ENCODE measurements around the gene ACOXL. TPM values are rescaled to one million over a fixed set of nuclear protein-coding genes. Genes with fewer than 3 reads are reported as not detected.
"Not testable (repeated sequence)": the region's sequence is repeated elsewhere in the genome, so short reads cannot be mapped to it uniquely, and the experiment has no call there.

The ACOXL gene
- 1.0 and 1.2 TPM in 2 replicates for total RNA-seq

DNA sequence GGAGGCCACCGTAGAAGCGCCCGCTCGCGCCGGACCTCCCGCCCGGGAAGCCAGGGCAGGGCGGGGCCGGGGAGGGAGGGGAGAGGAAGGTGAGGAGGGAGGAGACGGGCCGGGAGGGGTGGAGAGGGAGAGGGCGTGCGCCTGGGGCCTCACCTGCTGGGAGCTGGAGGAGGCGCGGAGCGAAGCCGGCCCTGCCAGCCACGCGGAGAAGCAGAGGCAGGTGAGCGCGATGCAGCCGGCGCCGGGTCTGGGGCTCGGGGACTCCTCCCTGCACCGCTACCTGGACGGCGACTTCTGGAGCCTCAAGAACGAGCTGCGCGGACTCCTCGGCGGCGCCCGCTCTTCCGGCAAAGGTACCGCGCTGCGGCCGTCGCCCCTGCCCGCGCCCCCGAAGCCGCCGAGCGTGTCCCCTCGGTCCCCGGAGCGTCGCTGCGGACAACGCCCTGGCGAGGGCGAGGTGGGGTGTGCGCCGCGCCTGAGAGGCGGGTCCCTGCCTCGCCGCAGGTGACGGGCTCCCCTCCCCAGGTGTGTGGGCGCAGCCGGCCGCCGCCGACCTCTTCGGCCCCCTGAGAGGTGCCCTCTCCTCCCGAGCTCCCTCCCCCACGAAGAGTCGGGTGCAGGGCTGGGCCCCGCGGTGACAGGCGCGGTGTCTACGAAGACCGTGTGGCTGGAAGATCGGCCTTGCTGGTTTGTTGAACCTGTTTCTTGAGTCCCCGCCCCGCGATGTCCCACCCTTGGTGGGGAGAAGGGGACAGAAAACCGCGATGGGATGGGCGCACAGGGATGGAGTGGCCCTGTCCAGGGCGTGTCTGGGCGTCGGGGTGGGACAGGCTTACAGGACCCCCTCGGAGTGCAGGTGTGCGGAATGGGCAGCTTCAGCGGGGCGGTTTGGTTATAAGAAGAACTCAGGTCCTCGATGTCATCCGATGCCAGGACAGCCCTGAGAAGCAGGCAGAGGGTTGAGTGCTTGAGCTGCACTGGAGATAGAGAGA is at the start of gene ACOXL:
Gene ACOXL, plus strand, starts transcription at position 152 of the 992 bp plus-strand sequence. CDS start 35,817 bp downstream, outside the sequence.
- intact Hi-C loops (cut with micrococcal nuclease): loop anchor here (2.0 kb wide), 1 partner anchor 16 kb away; no protein-coding TSS in a partner anchor

DNA sequence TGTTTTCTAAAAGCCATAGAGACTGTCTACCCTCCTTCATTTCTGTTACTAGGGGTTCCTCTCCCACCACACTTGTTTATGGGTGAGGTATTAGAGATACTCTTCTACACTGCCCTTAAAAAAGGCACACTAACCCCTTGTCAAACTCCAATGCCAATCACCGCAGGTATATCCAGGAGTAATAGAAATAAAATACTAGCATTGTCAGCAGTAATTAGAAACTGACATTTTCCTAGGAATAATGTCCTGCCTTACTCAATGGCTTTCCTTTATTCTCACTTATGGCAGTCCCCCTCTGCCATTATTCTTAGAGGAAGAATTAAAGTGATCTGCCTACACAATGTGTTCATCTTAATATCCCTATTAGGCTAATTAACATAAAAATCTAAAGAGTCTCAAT is 49.5 kb upstream of the ACOXL start:
- intact Hi-C loops (cut with micrococcal nuclease): no loop called here

DNA sequence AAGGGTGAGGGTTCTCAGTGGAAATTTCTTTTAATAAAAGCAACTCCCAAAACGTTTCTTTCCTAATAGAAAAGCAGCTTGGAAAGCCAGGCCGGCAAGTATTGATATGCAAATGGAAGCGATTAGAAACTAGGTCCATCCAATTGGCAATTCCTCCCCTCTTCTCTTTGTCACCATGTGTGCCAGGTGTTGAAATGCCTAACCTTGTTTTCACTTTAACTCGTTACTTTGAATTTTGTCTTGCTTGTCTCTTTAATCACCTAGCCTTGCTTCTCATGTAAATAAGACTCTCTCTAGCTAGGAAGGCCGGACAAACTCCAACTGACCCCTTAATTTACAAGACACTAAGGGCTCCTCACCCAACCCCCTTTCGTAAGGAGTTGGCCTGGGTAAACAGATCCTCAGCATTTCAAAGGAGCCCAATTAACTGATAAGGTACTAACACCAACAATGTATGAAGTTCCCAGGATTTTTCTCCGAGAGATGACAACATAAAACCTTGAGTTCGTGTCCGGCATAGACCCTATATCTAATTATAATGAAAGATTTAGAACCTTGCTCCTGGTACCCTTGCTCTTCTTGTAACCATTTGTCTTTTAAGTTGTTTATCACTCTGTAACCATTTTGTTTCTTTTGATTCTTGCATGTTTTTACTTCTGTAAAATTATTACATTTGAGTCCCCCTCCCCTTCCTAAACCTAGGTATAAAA is 44.4 kb upstream of the ACOXL start:
- intact Hi-C loops (cut with micrococcal nuclease): not testable (repeated sequence)

DNA sequence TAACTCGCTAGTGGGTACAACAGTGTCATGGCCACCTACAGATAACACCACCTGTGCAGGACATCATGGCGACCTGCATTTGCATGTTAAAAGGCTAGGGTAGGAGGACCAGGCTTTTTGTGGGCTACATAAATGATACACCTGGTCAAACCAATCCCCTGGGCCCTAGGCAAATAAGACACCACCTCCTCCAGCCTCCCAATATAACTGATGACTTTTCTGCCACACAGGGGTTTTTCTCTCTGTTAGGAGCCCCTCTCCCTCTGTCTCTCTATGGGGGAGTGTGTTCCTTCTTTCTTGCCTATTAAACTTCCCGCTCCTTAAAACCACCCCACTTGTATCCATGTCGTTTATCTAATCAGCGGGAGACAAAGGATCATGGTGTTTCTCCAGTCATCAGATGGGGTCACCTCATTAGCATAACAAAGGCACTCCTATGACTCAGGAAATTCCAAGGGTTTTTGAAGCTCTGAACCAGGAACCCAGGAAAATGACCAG is 43.7 kb upstream of the ACOXL start:
- intact Hi-C loops (cut with micrococcal nuclease): no loop called here

DNA sequence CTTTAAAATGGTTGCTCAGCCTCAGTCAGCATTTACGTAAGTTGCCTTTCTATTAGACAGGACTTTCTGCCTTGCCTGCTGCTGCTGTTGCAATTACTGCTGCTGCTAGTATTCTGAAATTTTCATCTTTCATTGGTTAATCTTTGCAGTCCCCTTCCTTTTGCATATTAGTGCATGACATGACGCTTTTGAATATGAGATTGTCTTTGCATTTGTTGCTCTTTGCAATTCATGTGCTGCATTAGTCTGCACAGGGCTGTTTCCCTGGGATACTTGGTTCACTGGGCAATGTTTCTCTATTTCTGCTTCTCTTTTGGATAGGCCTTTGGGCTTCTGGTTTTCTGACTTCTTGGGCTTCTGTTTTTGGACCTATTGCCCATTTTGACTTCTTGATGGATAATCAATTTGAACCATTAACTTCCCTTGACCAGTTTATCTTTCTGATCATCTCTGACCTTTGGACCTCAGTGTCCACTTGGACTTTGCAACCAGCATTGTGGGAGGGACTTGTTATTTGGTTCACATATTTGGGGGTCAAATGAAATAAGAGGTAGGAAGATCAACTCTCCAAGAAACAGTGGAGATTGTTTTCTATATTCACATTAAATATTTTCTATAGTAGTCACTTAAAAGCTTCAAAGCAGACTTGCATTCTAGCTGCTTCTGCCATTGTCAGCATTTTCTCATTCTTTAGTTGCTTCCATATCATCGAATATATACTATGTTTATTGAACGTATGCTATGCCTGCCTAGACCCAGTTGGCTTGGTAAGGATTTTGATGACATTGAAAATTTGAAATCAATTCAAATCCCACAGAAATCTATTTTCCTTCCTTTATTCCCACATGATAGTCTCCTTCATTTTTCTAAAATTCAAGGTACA is 42.0 kb upstream of the ACOXL start:
- intact Hi-C loops (cut with micrococcal nuclease): no loop called here

DNA sequence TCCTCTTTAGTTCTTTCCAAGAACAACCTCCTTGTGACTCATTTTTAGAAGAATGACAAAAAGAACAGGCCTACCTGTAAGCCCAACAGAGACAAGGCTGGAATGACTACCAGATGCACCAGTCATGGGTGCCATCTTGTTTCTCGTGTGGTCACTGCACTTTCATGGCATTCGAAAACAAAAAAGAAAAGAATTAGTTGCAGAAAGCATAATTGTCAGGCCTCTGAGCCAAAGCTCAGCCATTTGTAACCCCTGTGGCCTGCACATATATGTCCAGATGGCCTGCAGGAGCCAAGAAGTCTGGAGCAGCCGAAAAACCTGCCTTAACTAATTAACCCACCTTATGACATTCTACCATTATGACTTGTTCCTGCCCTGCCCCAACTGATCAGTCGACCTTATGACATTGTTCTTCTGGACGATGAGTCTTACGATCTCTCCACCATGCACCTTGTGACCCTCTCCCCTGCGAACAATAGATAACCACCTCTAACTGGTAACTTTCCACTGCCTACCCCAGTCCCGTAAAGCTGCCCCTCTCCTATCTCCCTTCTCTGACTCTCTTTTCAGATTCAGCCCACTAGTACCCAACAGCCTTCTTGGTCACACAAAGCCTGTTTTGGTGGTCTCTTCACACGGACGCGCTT is 40.6 kb upstream of the ACOXL start:
- intact Hi-C loops (cut with micrococcal nuclease): no loop called here

DNA sequence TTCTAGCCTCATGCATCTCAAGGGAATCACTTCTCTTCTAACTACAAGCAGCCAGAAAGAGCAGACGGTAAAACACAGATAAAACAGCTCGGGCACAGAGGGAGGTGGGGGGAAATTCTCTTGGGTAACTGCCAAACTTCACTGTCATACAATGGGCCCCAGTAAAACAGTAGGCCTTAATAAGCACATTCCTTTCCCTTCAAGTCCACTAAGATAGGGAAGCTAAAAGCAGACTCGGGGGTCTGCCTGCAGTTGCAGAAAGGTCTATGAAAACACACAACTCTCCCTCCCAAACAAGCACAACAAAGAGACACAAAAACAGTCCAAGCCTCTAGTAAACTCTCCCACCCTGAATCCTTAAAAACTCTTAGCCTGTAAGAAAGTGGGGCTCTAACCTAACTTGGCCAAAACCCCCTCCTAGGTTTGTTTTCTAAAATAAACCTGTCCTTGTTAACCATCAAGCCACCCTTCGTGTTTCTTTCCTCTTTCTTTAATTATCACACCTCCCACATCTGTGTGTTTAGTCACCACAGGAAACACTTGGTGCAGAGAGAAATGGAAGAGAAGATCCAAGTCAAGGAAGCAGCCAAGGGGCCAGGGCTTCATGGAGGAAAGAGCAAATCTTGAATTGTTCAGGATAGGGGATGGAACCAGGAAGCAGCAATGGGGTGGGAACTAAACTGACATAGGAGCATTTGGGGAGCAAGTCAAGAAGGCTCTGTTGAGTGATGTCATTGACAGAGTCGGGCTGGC is 37.1 kb upstream of the ACOXL start:
- intact Hi-C loops (cut with micrococcal nuclease): not testable (repeated sequence)

DNA sequence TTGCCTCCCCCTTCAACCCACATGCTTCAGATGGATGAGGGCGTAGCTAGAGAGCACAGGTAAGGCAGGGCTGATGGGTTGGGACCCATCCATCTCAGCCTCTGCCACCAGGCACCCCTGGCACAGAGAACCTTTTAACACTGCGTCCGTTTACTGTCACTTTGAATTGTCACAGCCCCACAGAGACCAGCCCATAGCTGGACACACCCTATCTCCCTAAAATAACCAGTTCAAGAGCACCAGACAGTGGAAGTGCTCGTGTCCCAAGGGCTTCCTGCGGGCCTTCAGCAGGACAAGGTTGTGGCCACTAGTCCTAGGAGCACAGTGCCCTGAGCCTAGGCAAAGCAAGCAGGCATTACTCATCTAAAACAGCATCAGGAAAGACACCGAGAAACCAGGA is 34.1 kb upstream of the ACOXL start:
- intact Hi-C loops (cut with micrococcal nuclease): not testable (repeated sequence)

DNA sequence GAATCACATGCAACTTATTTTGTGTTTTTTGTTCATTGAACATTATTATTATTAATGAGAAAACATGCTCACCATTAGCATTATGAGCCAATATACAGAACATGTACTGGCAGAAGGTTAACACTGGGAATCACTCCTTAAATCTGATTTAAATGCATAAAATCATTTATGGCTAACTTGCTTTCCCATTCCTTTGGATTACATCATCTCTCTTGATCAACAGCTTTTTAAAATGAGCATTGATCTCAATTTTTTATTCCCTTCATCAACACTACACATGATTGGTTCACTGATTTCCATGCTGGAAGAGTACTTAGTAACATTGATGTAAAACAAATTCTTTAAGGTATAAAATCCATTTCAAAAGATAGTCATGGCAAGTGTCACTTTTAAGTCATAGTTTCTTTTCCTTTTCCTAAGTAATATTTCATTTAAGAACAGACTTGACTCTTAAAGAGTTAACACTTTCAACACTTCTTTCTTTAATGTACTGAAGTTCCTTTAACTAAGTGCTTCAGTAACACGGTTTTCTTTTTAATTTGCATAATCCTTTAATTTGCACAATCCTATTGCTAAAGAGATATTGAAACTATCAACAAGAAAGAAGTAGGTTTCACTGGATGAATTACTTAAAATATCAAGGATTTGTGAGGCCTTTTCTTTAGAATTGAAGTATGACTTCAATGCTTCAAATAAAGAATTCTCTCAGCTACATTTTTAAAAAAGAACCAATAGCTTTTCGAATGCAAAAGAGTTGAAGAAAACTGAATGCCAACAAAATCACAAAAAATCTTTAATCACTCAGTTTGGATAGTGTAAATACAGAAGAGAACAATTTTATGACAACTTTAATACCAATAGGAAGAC is 29.6 kb upstream of the ACOXL start:
- intact Hi-C loops (cut with micrococcal nuclease): no loop called here

DNA sequence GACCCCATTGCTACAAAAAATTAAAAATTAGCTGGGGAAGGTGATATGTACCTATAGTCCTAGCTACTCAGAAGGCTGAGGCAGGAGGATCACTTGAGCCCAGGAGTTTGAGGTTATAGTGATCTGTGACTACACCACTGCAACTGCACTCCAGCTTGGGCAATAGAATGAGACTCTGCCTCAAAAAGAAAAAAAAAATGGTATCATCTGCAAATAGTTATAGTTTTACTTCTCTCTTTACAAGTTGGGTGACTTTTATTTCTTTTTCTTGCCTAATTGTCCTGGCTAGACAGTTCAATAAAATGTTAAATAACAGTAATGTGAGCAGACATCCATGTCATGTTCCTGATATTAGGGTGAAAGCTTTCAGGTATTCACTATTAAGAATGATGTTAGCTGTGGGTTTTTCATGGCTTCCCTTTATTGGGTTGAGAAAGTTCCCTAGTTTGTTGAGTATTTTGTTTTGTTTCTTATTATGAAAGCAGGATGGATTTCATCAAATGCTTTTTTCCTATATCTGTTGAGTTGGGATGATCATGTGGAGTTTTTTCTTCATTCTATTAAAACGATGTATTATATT is 24.9 kb upstream of the ACOXL start:
- intact Hi-C loops (cut with micrococcal nuclease): no loop called here

DNA sequence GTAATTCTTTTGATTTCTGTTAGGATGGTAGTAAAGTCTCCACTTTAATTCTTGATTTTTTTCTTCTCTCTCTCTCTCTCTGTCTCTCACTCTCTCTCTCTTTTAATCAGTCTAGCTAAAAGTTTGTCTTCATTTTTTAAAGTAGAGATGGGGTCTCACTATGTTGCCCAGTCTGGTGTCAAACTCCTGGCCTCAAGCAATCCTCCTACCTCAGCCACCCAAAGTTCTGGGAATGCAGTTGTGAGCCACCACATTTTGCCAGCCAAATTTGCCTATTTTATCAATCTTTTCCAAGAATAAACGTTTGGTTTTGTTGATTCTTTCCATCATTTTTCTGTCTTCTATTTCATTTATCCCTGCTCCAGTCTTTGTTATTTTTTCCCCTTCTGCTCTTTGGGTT is 23.9 kb upstream of the ACOXL start:
- intact Hi-C loops (cut with micrococcal nuclease): no loop called here

DNA sequence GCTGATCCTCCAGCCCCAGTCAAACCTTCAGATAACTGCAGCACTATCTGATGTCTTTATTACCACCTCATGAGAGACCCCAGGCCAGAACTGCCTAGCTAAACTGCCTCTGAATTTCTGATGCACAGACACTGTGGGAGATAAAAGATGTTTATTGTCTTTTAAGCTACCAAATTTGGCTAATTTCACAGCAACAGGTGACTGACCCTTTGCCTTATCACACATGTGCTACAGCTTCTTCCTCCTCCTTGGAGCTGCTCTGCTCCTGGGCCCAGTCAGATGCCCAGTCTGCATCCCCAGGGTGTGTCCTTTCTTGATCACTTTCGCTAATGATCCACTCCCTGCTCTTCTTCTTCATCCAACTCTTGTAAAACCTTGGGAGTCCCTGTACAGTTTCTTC is 19.6 kb upstream of the ACOXL start:
- intact Hi-C loops (cut with micrococcal nuclease): no loop called here

DNA sequence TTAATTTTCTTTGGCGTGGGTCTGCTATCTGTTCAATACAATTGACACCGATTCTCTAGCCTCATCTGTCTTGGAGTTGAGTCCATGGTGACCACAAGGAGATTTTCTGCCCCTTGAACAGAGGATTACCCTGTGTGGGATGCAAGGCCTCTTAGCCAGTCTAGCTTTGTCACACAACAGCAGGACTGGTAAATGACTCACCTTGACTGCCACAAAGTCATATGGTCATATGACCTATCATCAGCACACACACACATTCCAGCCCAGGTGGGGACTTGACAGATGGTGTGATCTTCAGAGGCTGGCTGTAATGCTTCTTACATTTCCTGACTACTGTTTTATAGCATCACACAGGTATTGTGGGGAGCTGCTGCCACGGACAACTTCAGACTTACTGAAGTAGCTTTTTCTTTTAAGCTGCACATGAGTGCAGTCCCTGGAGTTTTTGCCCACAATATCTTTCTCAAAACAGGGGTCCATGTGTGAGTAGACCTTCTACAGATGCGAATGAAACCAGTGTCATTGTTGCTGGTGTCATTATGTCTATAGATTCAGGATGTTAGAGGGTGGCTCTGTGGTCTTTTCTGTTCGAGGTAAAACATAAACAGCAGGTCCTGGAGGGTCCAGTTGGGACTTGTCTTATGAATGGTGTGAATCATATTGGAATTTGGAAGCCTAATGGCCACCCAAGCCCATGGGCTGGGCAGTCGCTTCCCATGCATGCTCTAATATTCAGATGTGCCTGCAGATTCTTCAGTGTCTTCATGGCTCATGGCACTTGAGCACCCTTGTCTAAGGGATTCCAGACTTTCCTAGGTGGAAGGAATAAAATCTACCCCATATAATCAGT is 18.6 kb upstream of the ACOXL start:
- intact Hi-C loops (cut with micrococcal nuclease): no loop called here

DNA sequence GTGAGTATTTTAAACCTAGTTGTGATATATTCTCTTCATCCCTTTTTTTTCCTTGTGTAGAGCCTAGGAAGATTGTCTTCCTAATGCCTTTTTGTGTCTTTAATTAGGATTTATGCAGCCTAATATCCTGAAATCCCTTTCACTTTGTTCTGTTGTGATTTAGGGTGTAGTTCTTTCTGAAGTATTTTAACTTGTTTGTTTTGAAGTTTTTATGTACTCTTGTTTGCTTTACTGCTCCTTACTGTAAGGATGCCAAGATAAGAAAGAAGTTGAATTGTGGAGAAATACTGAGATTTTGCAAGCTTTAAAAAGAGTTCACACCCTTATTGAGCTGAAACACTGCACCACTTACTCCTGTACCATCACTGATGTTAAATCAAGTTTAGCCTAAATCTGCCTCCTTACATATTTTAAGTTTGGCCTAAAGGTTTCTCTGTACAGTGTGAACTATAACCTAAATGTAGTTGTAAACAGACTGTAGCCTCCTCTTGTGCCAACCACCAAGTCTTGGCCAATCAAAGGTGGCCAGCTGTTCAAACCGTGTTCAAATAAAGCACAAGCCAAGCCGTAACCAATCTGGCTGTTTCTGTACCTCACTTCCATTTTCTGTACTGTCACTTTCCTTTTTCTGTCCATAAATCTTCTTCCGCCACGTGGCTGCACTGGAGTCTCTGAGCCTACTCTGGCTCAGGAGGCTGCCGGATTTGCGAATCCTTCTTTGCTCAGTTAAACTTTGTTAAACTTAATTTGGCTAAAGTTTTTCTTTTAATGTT is 17.7 kb upstream of the ACOXL start:
- intact Hi-C loops (cut with micrococcal nuclease): no loop called here

DNA sequence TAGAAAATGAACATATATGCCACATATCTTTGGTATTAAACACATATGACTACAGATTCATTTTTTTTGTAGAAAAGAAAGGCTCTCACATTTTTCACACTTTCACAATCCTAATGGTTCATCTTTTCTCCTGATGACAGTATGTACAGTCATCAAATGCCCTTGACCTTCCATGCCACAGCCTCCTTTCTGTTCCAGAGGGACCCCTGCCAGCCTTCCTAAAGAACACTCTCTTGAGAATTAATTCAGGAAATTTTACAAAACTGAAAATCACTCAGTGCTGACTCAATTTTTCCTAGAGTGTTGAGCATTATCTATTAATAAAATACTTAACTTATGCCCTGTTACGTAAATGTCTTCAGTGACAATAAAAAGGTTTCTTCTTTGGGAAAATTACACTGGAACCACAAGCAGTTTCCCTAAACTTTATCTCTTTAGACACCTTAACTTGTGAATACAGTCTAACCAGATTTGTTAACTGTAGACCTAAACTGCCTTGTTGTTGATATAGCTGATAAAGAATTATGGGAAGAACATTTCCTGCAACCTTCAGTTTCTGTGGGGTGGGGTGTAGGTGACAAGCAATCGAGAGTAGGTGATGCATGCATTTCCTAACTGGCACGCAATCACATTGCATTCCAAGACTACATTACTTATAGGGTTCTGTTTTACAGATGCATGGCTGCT is 15.3 kb upstream of the ACOXL start:
- intact Hi-C loops (cut with micrococcal nuclease): no loop called here

DNA sequence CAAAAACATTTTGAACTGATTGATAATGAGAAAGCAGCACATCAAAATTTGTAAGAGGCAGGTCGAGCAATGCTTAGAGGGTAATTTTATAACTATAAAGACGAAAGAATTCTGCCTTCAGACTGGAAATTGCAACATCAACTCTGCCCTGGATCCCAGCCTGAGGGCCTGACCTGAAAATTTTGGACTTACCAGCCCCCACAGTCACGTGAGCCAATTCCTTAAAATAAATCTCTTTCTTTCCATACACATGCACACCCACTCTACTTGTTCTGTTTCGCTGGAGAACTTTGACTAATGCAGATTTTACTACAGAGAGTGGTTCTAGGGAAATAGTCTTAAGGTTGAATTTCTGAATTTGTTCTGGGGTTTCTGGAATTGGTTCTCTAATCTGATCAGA is 14.6 kb upstream of the ACOXL start:
- intact Hi-C loops (cut with micrococcal nuclease): no loop called here
